Uterus (tissue), 2 donors: ENCODE results near the gene CKAP2L.

Experiments
- POLR2A ChIP-seq, 2 donors: fragments of 450-650 bp; IDR thresholded peaks; one replicate each; pipeline ENCODE4 v1.6.1; 2016; ENCODE audit warnings: antibody characterized with exemption in 2 of 2, mild to moderate bottlenecking in 1 of 2, moderate library complexity in 1 of 2
- TF ChIP-seq, protein P1 (sequence below), 4 experiments: fragments of 200-600 bp in 2 of 4; fragments of 450-650 bp in 2 of 4; sonication (generic) in 2 of 4; IDR thresholded peaks; one replicate each; pipeline ENCODE4 v1.5.1; 2016 to 2019; ENCODE audit warnings: antibody characterized with exemption in 4 of 4, mild to moderate bottlenecking in 2 of 4, moderate library complexity in 1 of 4

DNA sequence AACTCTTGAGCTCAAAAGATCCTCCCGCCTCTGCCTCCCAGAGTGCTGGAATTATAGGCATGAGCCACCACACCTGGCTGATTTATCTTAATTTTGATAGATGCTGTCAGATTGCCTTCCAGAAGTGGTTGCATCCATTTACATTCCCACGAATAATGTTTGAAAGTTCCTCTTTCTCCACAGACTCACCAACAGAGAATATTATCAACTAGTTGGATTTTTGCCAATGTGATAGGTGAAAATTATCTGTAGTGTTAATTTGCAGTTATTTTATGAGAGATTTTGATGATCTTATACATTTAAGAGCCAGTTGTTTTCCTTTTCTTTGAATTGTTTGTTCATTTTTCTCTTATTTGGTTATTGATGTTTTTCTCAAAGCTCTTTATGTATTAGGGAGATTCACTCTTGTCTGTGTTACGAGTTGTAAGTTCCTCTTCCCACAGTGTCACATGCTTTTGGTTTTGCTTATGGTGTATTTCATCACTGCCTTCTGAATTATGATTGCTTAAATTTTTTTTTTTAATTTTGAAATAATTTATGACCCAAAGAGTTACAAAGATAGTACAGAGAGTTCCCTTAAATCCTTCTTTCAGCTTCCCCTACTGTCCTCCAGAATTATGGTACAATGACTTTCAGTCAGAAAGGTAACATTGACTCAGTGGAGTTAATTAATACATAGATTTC lies 64.3 kb downstream of the CKAP2L start:
- TF ChIP-seq, protein P1, sequence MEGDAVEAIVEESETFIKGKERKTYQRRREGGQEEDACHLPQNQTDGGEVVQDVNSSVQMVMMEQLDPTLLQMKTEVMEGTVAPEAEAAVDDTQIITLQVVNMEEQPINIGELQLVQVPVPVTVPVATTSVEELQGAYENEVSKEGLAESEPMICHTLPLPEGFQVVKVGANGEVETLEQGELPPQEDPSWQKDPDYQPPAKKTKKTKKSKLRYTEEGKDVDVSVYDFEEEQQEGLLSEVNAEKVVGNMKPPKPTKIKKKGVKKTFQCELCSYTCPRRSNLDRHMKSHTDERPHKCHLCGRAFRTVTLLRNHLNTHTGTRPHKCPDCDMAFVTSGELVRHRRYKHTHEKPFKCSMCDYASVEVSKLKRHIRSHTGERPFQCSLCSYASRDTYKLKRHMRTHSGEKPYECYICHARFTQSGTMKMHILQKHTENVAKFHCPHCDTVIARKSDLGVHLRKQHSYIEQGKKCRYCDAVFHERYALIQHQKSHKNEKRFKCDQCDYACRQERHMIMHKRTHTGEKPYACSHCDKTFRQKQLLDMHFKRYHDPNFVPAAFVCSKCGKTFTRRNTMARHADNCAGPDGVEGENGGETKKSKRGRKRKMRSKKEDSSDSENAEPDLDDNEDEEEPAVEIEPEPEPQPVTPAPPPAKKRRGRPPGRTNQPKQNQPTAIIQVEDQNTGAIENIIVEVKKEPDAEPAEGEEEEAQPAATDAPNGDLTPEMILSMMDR (IDR thresholded peaks at IDR 0.05) = no peak
- TF ChIP-seq POLR2A (IDR thresholded peaks at IDR 0.05) = no peak
